Kidney (tissue), 14 donors: ENCODE data around the gene PDE4C. TPM values are rescaled to one million over a fixed set of nuclear protein-coding genes. Genes with fewer than 3 reads are reported as not detected.

Experiments
- DNase-seq, 5 donors: peaks; one replicate each; pipeline ENCODE4 v3.0.0-alpha.2; 2013 to 2020
- FAIRE-seq: peaks from 2 replicates; lab custom pipeline; 2012; peaks lifted over from hg19 to GRCh38; lab: Jason Lieb, UNC
- H3K27ac ChIP-seq, 2 donors: one replicate each; pipeline ENCODE4 v1.7.0; 2013; ENCODE audit warnings: low read depth in 2 of 2, low read length in 2 of 2, inconsistent platforms in 1 of 2
- H3K27me3 ChIP-seq: one replicate; pipeline ENCODE4 v1.7.1; 2013; ENCODE audit warnings: low read length, inconsistent platforms; ENCODE audit not compliant: control insufficient read depth, insufficient read depth
- H3K36me3 ChIP-seq, 3 donors: one replicate each; pipeline versions ENCODE4 v1.7.0 to v1.7.1; 2013; ENCODE audit warnings: low read length in 3 of 3, control low read depth in 1 of 3, inconsistent platforms in 1 of 3; ENCODE audit not compliant: insufficient read depth in 3 of 3, control insufficient read depth in 2 of 3
- H3K4me1 ChIP-seq, 3 donors: one replicate each; pipeline versions ENCODE4 v1.7.0 to v1.7.1; 2013; ENCODE audit warnings: low read length in 3 of 3, inconsistent platforms in 1 of 3, low read depth in 1 of 3; ENCODE audit not compliant: control insufficient read depth in 2 of 3, insufficient read depth in 2 of 3
- H3K4me3 ChIP-seq, 3 donors: one replicate each; pipeline versions ENCODE4 v1.7.0 to v1.8.1; 2013; ENCODE audit warnings: low read length in 3 of 3, control low read depth in 1 of 3, inconsistent platforms in 1 of 3
- H3K9ac ChIP-seq, 3 donors: one replicate each; pipeline versions ENCODE4 v1.7.0 to v1.7.1; 2013; ENCODE audit warnings: low read length in 3 of 3, control low read depth in 1 of 3, inconsistent platforms in 1 of 3
- H3K9me3 ChIP-seq, 3 donors: one replicate each; pipeline versions ENCODE4 v1.7.0 to v1.7.1; 2013; ENCODE audit warnings: low read length in 3 of 3, control low read depth in 1 of 3, inconsistent platforms in 1 of 3; ENCODE audit not compliant: control insufficient read depth in 2 of 3, insufficient read depth in 1 of 3
- intact Hi-C: fragments of 100-400 bp; cut with DNase I; formaldehyde crosslinking; loops from one replicate; pipeline ENCODE4 v1.11.1; 2022
- polyA plus RNA-seq: library from polyadenylated mRNA; stranded (reverse); fragments of 350-450 nt; fragmentation: Illumina TruSeq; extraction: RNeasy Lipid Tissue Mini Kit (QIAGEN cat#74804); gene quantifications from one replicate; pipeline ENCODE4 v1.2.3, GENCODE V29; 2014; ENCODE audit warnings: low read depth, low replicate concordance; ENCODE audit not compliant: insufficient read depth
- total RNA-seq: library from RNA; stranded (reverse); fragmentation: NEBNext Ultra II Directional; extraction: Animal tissue kit (Norgen Biotek cat#: 25700); gene quantifications from one replicate; pipeline ENCODE4 v1.2.1, GENCODE V29; 2021
- TF ChIP-seq, protein P1 (sequence below): IDR thresholded peaks from 3 replicates; pipeline ENCODE4 v1.5.1; 2012; ENCODE audit warnings: mild to moderate bottlenecking, moderate library complexity, borderline replicate concordance; ENCODE audit not compliant: insufficient read depth; ENCODE audit errors: extremely low read depth
- donor health status: control.
- donor health status: control.
- donor health status: control.
- donor health status: control.
- donor health status: control.
- donor health status: DM: yes; HTN: yes; CAD: no.
- donor health status: Normal renal cell carcinoma (clear cell type).

Gene PDE4C
- total and polyA plus RNA-seq, 2 donors from 2014 or later, result 2.0 TPM; not detected in 1

DNA sequence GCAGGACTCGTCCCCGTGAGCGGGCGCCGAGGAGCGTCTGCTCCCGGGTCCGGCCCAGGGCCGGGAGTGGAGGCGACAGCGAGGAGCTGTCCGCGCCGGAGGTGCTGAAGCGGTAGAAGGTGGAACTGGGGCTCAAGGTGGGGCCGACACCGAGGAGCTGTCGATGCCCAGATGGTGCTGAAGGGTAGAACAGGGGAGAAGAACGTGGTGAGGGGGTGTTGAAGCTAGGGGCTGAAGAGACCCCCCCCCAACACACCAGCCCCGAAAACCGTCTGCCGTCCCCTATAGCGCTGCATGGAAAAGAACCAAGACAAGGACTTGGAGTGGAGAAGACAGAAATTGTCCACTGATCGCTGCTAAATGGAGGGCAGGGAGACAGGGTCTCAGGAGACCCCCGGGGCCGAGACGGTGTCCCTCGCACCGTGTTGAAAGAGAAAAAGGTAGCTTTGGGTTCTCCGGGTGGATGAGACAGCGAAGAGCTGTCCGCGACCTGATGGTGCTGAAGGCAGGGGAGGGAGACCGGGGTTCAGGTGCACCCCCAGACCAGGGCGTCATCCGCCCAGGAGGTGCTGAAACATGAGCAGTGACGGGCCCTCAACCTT, 7.1 kb upstream of the PDE4C start:
- Histone ChIP-seq H3K4me1 (no peaks in the 10 kb centered on the region), H3K9ac (no peak overlapping the region), H3K36me3 (no peaks in the 10 kb centered on the region), H3K27ac (no peak overlapping the region), H3K9me3 (peaks cover 0 to 3% (median 0%) of the 10 kb centered on the region in 3 donors), H3K27me3 (no peaks in the 10 kb centered on the region), H3K4me3 (no peak overlapping the region)
- TF ChIP-seq, protein P1, sequence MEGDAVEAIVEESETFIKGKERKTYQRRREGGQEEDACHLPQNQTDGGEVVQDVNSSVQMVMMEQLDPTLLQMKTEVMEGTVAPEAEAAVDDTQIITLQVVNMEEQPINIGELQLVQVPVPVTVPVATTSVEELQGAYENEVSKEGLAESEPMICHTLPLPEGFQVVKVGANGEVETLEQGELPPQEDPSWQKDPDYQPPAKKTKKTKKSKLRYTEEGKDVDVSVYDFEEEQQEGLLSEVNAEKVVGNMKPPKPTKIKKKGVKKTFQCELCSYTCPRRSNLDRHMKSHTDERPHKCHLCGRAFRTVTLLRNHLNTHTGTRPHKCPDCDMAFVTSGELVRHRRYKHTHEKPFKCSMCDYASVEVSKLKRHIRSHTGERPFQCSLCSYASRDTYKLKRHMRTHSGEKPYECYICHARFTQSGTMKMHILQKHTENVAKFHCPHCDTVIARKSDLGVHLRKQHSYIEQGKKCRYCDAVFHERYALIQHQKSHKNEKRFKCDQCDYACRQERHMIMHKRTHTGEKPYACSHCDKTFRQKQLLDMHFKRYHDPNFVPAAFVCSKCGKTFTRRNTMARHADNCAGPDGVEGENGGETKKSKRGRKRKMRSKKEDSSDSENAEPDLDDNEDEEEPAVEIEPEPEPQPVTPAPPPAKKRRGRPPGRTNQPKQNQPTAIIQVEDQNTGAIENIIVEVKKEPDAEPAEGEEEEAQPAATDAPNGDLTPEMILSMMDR, result no peak
- peak in 3 of 5 donors; percentile 86 to 89 (median 86) for DNase-seq
- intact Hi-C loops, result no loop called here
- FAIRE-seq, result no peak

DNA sequence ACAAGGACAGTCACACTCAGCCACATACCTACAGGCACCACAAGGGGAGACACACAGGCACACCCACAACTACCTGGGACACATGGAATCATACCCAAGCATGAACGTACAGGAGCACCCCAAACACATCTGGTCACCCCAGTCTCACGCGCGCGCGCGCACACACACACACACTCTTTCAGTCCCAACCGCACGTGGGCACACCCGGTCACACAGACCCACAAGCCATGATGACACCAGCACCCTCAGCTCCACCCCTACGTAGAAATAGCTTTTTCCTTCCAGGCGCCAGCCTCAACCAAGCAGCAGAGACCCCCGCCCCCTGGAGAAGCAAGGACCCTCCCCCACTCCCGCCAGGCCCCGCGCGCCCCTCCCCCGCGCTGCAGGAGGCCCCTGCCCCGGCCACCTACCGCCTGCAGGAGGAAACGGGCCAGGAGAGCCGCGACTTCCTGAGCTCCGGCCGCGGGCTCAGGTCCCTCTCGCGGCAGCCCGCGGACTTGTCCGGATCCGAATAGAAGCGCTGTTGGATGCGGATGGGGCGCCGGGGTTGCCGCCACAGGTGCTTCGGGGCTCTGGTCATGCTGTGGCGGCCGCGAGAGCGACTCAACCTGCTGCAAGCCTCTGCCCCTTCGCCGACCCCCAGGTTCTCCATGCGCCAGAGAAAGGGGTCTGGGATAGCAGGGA, 6.4 kb upstream of the PDE4C start:
- FAIRE-seq (no peak), DNase-seq (peak in 4 of 5 donors; percentile 55 to 80 (median 69))
- H3K4me1 ChIP-seq, result no peaks in the 10 kb centered on the region
- no peaks in the 10 kb centered on the region for H3K36me3 ChIP-seq
- no peak overlapping the region for H3K4me3 ChIP-seq
- no peak overlapping the region for H3K9ac ChIP-seq
- H3K9me3 ChIP-seq, result peaks cover 0 to 3% (median 0%) of the 10 kb centered on the region in 3 donors
- H3K27ac ChIP-seq, result no peak overlapping the region
- H3K27me3 ChIP-seq, result no peaks in the 10 kb centered on the region
- intact Hi-C loops, result no loop called here
- TF ChIP-seq, protein P1, result no peak

DNA sequence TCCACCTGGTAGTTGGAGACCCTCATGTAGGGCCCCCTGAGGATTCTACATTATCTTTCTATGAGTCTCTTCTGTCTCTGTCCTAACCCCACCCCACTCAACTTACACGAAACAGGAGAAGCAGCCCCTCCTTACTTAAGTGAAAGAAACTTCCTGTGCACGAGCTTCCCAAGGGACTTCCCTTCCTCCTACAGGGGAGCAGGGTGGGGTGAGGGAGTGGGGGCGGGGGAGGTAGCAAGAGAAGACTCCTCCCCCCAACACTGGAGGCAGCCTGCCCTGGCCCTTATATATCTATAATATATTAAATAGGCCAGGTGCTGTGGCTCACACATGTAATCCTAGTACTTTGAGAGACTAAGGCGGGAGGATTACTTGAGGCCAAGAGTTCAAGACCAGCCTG, 5.5 kb upstream of the PDE4C start:
- no peak overlapping the region for H3K27ac ChIP-seq
- intact Hi-C loops, result no loop called here
- FAIRE-seq (no peak), DNase-seq (no peak)
- TF ChIP-seq, protein P1, result no peak
- no peaks in the 10 kb centered on the region for H3K36me3 ChIP-seq
- H3K4me1 ChIP-seq, result peaks cover 0 to 2% (median 0%) of the 10 kb centered on the region in 3 donors
- peaks cover 0 to 3% (median 0%) of the 10 kb centered on the region in 3 donors for H3K9me3 ChIP-seq
- H3K27me3 ChIP-seq, result peaks cover 2% of the 10 kb centered on the region
- no peak overlapping the region for H3K4me3 ChIP-seq
- H3K9ac ChIP-seq, result no peak overlapping the region
